Glomerular visceral epithelial cell (primary cell): ENCODE measurements around the gene SULT1A1.

Source experiments
- DNase-seq: peaks from one replicate; pipeline ENCODE4 v3.0.0-alpha.2; 2016; ENCODE audit errors: extremely low spot score

SULT1A1 gene

GRCh38 chr16:28558456-28558855 is 51.4 kb downstream of the SULT1A1 start:
- no peak for DNase-seq

GRCh38 chr16:28556914-28557320 is 52.9 kb downstream of the SULT1A1 start:
- no peak for DNase-seq

DNA sequence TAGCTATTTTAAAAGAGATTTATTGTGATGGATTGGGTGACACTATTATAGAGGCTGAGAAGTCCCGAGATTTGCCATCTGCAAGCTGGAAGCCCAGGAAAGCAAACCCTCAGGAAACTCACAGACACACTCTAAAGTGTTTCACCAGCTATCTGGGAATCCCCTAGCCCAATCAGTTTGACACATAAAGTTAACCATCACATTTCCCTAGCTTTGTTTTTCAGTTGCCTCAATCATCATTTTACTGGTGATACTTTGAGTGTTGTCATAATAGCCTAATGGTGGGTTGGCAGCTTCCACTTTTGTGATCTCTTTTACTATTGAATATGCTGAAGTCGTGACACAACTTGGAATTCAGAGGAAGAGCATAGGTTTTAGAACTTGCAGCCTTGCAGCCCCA is 54.3 kb downstream of the SULT1A1 start:
- no peak for DNase-seq
